ENCODE measurements around the gene COL24A1. TPM values are rescaled to one million over a fixed set of nuclear protein-coding genes. Genes with fewer than 3 reads are reported as not detected.

COL24A1 gene
- total and polyA plus RNA-seq, 2 of the 8 experiments (the other 6 are each of a cell fraction or from before 2014, with no cell fraction given) = 0.23 to 1.1 TPM

GRCh38 chr1:86140281-86140880, 16.2 kb downstream of the COL24A1 start (continued):
- no peak for TF ChIP-seq FOSL1 (IDR thresholded peaks at IDR 0.05; ENCODE audit: insufficient read depth, low read depth, low read length)
- TF ChIP-seq CREB1 (IDR thresholded peaks at IDR 0.05) = no peak
- no peak for TF ChIP-seq SIN3A (conservative IDR thresholded peaks at IDR 0.05 in 1 of 2, IDR thresholded peaks at IDR 0.05 in 1 of 2; ENCODE audit: low read depth in 1 of 2, low read length in 2 of 2)
- no peak for TF ChIP-seq GABPA (IDR thresholded peaks at IDR 0.05; ENCODE audit: borderline replicate concordance, insufficient read depth, low read length)
- no peak for TF ChIP-seq TBP (IDR thresholded peaks at IDR 0.05; ENCODE audit: low read depth, low read length)
- no peak for TF ChIP-seq RXRA (IDR thresholded peaks at IDR 0.05; ENCODE audit: insufficient read depth, low read depth, low read length)
- no peak for TF ChIP-seq HDAC6 (IDR thresholded peaks at IDR 0.05; ENCODE audit: low read depth, low read length)

Measured in H1 (cell line).